Measurements from ENCODE around the gene ATP4A.
A peak's percentile ranks its signal among the peaks of the same experiment; 100 is the strongest.

GRCh38 chr19:35549879-35550523 lies 13.5 kb downstream of the ATP4A start:
- TF ChIP-seq POLR2A (IDR thresholded peaks at IDR 0.05) = no peak
- TF ChIP-seq, protein P1, sequence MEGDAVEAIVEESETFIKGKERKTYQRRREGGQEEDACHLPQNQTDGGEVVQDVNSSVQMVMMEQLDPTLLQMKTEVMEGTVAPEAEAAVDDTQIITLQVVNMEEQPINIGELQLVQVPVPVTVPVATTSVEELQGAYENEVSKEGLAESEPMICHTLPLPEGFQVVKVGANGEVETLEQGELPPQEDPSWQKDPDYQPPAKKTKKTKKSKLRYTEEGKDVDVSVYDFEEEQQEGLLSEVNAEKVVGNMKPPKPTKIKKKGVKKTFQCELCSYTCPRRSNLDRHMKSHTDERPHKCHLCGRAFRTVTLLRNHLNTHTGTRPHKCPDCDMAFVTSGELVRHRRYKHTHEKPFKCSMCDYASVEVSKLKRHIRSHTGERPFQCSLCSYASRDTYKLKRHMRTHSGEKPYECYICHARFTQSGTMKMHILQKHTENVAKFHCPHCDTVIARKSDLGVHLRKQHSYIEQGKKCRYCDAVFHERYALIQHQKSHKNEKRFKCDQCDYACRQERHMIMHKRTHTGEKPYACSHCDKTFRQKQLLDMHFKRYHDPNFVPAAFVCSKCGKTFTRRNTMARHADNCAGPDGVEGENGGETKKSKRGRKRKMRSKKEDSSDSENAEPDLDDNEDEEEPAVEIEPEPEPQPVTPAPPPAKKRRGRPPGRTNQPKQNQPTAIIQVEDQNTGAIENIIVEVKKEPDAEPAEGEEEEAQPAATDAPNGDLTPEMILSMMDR (IDR thresholded peaks at IDR 0.05) = no peak
- TF ChIP-seq POLR2AphosphoS5 (IDR thresholded peaks at IDR 0.05) = peak; percentile 59
